OCI-LY7 (cell line): Measurements from ENCODE around the gene LMO4.

Experiments
- CTCF ChIP-seq: fragments of 200-600 bp; sonication (generic); conservative IDR thresholded peaks from 2 replicates; pipeline ENCODE4 v1.5.1; 2014; ENCODE audit warnings: mild to moderate bottlenecking, antibody characterized with exemption, low read length, moderate library complexity, mixed read lengths
- EZH2phosphoT487 ChIP-seq: fragments of 200-600 bp; sonication (generic); IDR thresholded peaks from 2 replicates; pipeline ENCODE4 v1.6.1; 2018; ENCODE audit warnings: low read depth, borderline replicate concordance, mild to moderate bottlenecking, mixed run types, antibody characterized with exemption, low read length, moderate library complexity, mixed read lengths

DNA sequence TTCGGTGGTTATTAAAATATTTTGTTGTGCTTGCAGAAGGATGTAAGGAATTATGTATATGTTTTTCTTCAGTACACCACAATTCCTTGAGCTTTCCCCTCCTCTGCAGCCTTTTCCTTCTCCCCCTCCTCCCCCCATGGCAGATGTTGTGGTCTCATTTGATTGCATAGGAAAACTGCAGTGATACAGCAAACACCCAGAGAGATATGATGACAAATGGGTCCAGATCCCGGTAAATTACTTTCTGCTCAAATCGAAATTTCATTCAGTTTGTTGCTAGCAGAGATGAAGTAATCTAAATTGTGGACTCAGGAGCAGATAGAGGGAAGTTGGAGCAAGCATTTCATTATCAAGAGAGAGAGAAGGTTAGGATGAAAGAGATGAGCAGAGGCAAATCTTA, 9.9 kb downstream of the LMO4 start:
- TF ChIP-seq CTCF (no peak), EZH2phosphoT487 (no peak)
